PC-9 (cell line): Measurements from ENCODE around the gene SLC6A4. TPM values are rescaled to one million over a fixed set of nuclear protein-coding genes. Genes with fewer than 3 reads are reported as not detected.

ENCODE experiments used
- BruUV-seq: library from RNA; stranded (reverse); fragments of 400-500 nt; replicated peaks from 2 replicates; lab custom pipeline; 2021; lab: Mats Ljungman, UMichigan
- CTCF ChIA-PET: fragments of 300-600 bp; sonication (Branson Sonifier 250); formaldehyde crosslinking; loops from one replicate; lab custom pipeline; 2022; ENCODE audit warnings: antibody characterized with exemption; lab: Charles Lee
- POLR2A ChIA-PET: fragments of 300-600 bp; sonication (Branson Sonifier 250); formaldehyde crosslinking; loops from one replicate; lab custom pipeline; 2022; ENCODE audit warnings: antibody characterized with exemption; ENCODE audit not compliant: unreplicated experiment; lab: Charles Lee
- DNase-seq, 2 experiments: peaks; one replicate each; pipeline versions ENCODE4 v3.0.0 to v3.0.0-alpha.2; 2015 to 2022; ENCODE audit warnings: mixed read lengths in 1 of 2
- H2AFZ ChIP-seq: fragments of 200-600 bp; sonication (generic); 2 replicates; pipeline ENCODE4 v1.8.1; 2017; ENCODE audit warnings: antibody characterized with exemption
- H3F3A ChIP-seq: fragments of 200-600 bp; sonication (generic); 2 replicates; pipeline ENCODE4 v1.8.1; 2017; ENCODE audit warnings: antibody characterized with exemption, mild to moderate bottlenecking, low read depth; ENCODE audit not compliant: insufficient read depth
- H3K27ac ChIP-seq: fragments of 200-600 bp; sonication (generic); 2 replicates; pipeline ENCODE4 v1.6.1; 2016; ENCODE audit warnings: mixed run types
- H3K27me3 ChIP-seq: fragments of 200-600 bp; sonication (generic); 2 replicates; pipeline ENCODE4 v1.6.1; 2016; ENCODE audit warnings: low read depth, mixed run types; ENCODE audit not compliant: insufficient read depth
- H3K36me3 ChIP-seq: fragments of 200-600 bp; sonication (generic); 2 replicates; pipeline ENCODE4 v1.6.1; 2016; ENCODE audit warnings: low read depth, mixed run types
- H3K4me1 ChIP-seq: fragments of 200-600 bp; sonication (generic); replicated peaks from 2 replicates; pipeline ENCODE4 v1.6.1; 2016; ENCODE audit warnings: mixed run types; ENCODE audit not compliant: insufficient read depth
- H3K4me2 ChIP-seq: fragments of 200-600 bp; sonication (generic); 2 replicates; pipeline ENCODE4 v1.6.1; 2017; ENCODE audit warnings: mixed run types
- H3K4me3 ChIP-seq: fragments of 200-600 bp; sonication (generic); 2 replicates; pipeline ENCODE4 v1.6.1; 2016; ENCODE audit warnings: mixed run types
- H3K79me2 ChIP-seq: fragments of 200-600 bp; sonication (generic); 2 replicates; pipeline ENCODE4 v1.6.1; 2017; ENCODE audit warnings: low read depth, mixed run types
- H3K9me2 ChIP-seq: fragments of 200-600 bp; sonication (generic); 2 replicates; pipeline ENCODE4 v1.8.1; 2017; ENCODE audit warnings: mild to moderate bottlenecking; ENCODE audit not compliant: insufficient read depth
- H3K9me3 ChIP-seq: fragments of 200-600 bp; sonication (generic); 2 replicates; pipeline ENCODE4 v1.8.1; 2016; ENCODE audit warnings: low read depth; ENCODE audit not compliant: insufficient read depth
- H4K20me1 ChIP-seq: fragments of 200-600 bp; sonication (generic); 2 replicates; pipeline ENCODE4 v1.8.1; 2017; ENCODE audit not compliant: insufficient read depth
- EZH2 ChIP-seq: fragments of 200-600 bp; sonication (generic); IDR thresholded peaks from 2 replicates; pipeline ENCODE4 v1.8.0; 2017; ENCODE audit warnings: antibody characterized with exemption, low read depth
- intact Hi-C: fragments of 100-400 bp; cut with micrococcal nuclease; formaldehyde crosslinking; loops from one replicate; pipeline ENCODE4 v1.10.0; 2022; ENCODE audit not compliant: unreplicated experiment
- total RNA-seq: library from RNA; stranded (reverse); gene quantifications from 2 replicates; pipeline ENCODE4 v1.2.3, GENCODE V29; 2021
- TF ChIP-seq, protein P1 (sequence below): fragments of 200-600 bp; sonication (generic); conservative IDR thresholded peaks from 2 replicates; pipeline ENCODE4 v1.6.1; 2017; ENCODE audit warnings: mixed run types, antibody characterized with exemption, mild to moderate bottlenecking, moderate library complexity

Gene SLC6A4
- total RNA-seq, 1 experiment from 2014 or later, result not detected

DNA sequence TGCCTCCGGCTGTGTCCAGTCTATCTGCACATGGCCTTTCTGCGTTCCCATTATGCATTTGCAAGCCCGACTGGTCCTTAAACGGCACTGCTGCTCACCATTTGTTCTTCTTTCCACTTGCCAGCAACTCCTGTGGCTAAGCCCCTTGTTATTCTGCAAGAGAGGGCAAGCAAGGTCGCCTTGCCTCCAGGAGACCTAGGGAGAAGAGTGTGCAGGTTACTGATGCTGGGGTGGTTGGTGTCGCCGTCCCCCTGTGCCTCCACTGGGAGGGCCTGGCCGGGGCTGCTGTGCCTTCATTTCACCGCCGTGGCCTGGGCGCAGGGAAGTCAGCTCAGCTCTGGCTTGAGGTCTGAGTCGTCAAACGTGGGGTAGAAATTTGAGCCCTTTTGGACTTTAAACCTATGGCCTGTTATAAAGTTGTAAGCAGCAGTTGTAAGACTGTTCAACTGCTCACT, 12.7 kb downstream of the SLC6A4 start:
- peaks cover 40% of the 10 kb centered on the region for H3K4me1 ChIP-seq

DNA sequence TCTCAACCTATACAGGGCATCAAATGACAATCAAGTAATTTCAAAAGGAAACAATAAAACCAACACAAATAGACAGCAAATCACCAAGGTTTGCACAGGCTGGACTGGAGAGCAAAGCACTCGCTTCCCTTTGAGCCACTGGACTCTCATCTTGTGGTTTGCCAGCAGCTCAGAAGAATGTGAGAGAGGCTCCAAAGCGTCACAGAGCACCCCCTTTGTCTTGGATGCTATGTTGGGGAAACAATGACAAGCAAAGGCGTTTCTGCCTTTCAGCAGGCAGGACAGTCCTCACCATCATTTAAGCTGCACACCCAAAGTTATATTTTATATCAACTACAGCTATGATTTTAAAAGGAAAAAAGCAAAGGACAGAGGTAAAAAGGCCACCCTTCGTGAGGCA, 13.2 kb downstream of the SLC6A4 start:
- BruUV-seq, result no TSS peak
- ChIA-PET POLR2A (no interaction called here), CTCF (no interaction called here)
- Histone ChIP-seq H3K9me2 (no peaks in the 10 kb centered on the region), H3F3A (peaks cover 35% of the 10 kb centered on the region), H3K79me2 (no peaks in the 10 kb centered on the region), H3K9me3 (no peaks in the 10 kb centered on the region), H3K4me1 (peaks cover 38% of the 10 kb centered on the region), H3K27me3 (no peaks in the 10 kb centered on the region), H3K27ac (no peak overlapping the region), H3K4me2 (no peak overlapping the region), H4K20me1 (no peaks in the 10 kb centered on the region), H2AFZ (no peak overlapping the region), H3K4me3 (no peak overlapping the region), H3K36me3 (no peaks in the 10 kb centered on the region)
- TF ChIP-seq, protein P1, sequence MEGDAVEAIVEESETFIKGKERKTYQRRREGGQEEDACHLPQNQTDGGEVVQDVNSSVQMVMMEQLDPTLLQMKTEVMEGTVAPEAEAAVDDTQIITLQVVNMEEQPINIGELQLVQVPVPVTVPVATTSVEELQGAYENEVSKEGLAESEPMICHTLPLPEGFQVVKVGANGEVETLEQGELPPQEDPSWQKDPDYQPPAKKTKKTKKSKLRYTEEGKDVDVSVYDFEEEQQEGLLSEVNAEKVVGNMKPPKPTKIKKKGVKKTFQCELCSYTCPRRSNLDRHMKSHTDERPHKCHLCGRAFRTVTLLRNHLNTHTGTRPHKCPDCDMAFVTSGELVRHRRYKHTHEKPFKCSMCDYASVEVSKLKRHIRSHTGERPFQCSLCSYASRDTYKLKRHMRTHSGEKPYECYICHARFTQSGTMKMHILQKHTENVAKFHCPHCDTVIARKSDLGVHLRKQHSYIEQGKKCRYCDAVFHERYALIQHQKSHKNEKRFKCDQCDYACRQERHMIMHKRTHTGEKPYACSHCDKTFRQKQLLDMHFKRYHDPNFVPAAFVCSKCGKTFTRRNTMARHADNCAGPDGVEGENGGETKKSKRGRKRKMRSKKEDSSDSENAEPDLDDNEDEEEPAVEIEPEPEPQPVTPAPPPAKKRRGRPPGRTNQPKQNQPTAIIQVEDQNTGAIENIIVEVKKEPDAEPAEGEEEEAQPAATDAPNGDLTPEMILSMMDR, result no peak
- TF ChIP-seq EZH2, result no peak
- intact Hi-C loops, result no loop called here
- no peak for DNase-seq

More for the DNA sequence above, 12.7 kb downstream of the SLC6A4 start:
- BruUV-seq, result no TSS peak
- Histone ChIP-seq H3K27me3 (no peaks in the 10 kb centered on the region), H3K4me3 (no peak overlapping the region), H3K79me2 (no peaks in the 10 kb centered on the region), H3K9me2 (no peaks in the 10 kb centered on the region), H3F3A (peaks cover 36% of the 10 kb centered on the region), H3K9me3 (no peaks in the 10 kb centered on the region), H3K4me2 (no peak overlapping the region), H3K36me3 (no peaks in the 10 kb centered on the region), H2AFZ (no peak overlapping the region), H4K20me1 (no peaks in the 10 kb centered on the region), H3K27ac (no peak overlapping the region)
- POLR2A ChIA-PET, result no interaction called here
- intact Hi-C loops, result no loop called here
- CTCF ChIA-PET, result no interaction called here
- no peak for DNase-seq
- no peak for TF ChIP-seq EZH2
- TF ChIP-seq, protein P1, result no peak

DNA sequence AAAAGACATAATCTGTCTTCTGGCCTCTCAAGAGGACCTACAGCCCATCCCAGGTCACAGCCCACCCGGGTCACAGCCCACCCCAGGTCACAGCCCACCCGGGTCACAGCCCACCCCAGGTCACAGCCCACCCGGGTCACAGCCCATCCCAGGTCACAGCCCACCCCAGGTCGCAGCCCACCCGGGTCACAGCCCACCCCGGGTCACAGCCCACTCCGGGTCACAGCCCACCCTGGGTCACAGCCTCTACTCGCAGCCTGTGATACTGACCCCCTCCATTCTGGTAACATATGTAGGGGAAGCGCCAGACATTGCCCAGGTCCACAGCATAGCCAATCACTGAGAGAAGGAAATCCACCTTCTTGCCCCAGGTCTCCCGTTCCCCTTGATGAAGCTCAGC, 14.2 kb downstream of the SLC6A4 start:
- Histone ChIP-seq H3K79me2 (no peaks in the 10 kb centered on the region), H3F3A (peaks cover 26% of the 10 kb centered on the region), H3K4me1 (peaks cover 29% of the 10 kb centered on the region), H4K20me1 (no peaks in the 10 kb centered on the region), H3K27me3 (no peaks in the 10 kb centered on the region), H3K27ac (no peak overlapping the region), H3K9me3 (no peaks in the 10 kb centered on the region), H3K36me3 (no peaks in the 10 kb centered on the region), H3K4me2 (no peak overlapping the region), H3K9me2 (no peaks in the 10 kb centered on the region), H2AFZ (no peak overlapping the region), H3K4me3 (no peak overlapping the region)
- ChIA-PET CTCF (no interaction called here), POLR2A (no interaction called here)
- TF ChIP-seq, protein P1, result no peak
- TF ChIP-seq EZH2, result no peak
- no TSS peak for BruUV-seq
- intact Hi-C loops, result no loop called here
- no peak for DNase-seq
